Gastroesophageal sphincter (tissue), 4 donors: ENCODE results near the gene VWA5B2. TPM values are rescaled to one million over a fixed set of nuclear protein-coding genes. Genes with fewer than 3 reads are reported as not detected.

Source experiments
- ATAC-seq: fragments of 150-250 bp; one replicate; pipeline ENCODE4 v1.9.1; 2016; ENCODE audit warnings: mild to moderate bottlenecking, moderate library complexity
- H3K27ac ChIP-seq, 4 donors: fragments of 200-600 bp; sonication (generic) in 3 of 4; 1 replicate in 3 of 4; 2 replicates in 1 of 4; pipeline ENCODE4 v1.5.1; 2016 to 2019
- H3K27me3 ChIP-seq: fragments of 200-600 bp; sonication (generic); one replicate; pipeline ENCODE4 v1.5.1; 2019
- H3K36me3 ChIP-seq, 2 donors: fragments of 200-600 bp; sonication (generic); one replicate each; pipeline ENCODE4 v1.5.1; 2019; ENCODE audit warnings: control low read depth in 1 of 2
- H3K4me1 ChIP-seq, 3 donors: fragments of 200-600 bp; sonication (generic); 1 replicate in 2 of 3; 2 replicates in 1 of 3; pipeline ENCODE4 v1.5.1; 2016 to 2019; ENCODE audit warnings: control low read depth in 2 of 3
- H3K4me3 ChIP-seq, 2 donors: fragments of 200-600 bp; sonication (generic); one replicate each; pipeline ENCODE4 v1.5.1; 2019; ENCODE audit warnings: mild to moderate bottlenecking in 1 of 2, moderate library complexity in 1 of 2
- H3K9me3 ChIP-seq, 3 donors: fragments of 200-600 bp; sonication (generic); one replicate each; pipeline ENCODE4 v1.5.1; 2017 to 2019; ENCODE audit warnings: control low read depth in 2 of 3
- EP300 ChIP-seq: sonication (generic); formaldehyde crosslinking; IDR thresholded peaks from one replicate; pipeline ENCODE4 v1.6.1; 2017; ENCODE audit warnings: antibody characterized with exemption, mild to moderate bottlenecking
- POLR2A ChIP-seq, 2 donors: fragments of 450-650 bp; IDR thresholded peaks; one replicate each; pipeline ENCODE4 v1.6.1; 2017; ENCODE audit warnings: antibody characterized with exemption in 2 of 2, mild to moderate bottlenecking in 2 of 2, moderate library complexity in 1 of 2
- POLR2AphosphoS5 ChIP-seq: sonication (generic); formaldehyde crosslinking; IDR thresholded peaks from one replicate; pipeline ENCODE4 v1.6.1; 2017; ENCODE audit warnings: antibody characterized with exemption
- WGBS, 2 donors: methylation state at CpG; one replicate each; pipeline ENCODE4 v1.1.5; 2018; ENCODE audit warnings: low coverage in 1 of 2; 5-methylcytosine and 5-hydroxymethylcytosine counted together
- total RNA-seq, 4 donors: library from RNA; depleted of rRNA; stranded (reverse); fragments of >200 nt; gene quantifications; one replicate each; pipeline ENCODE4 v1.1.0, GENCODE V29; 2016
- TF ChIP-seq, protein P1 (sequence below), 4 experiments: fragments of 200-600 bp in 2 of 4; fragments of 450-650 bp in 2 of 4; sonication (generic) in 1 of 4; IDR thresholded peaks; one replicate each; pipeline ENCODE4 v1.5.1; 2017 to 2019; ENCODE audit warnings: antibody characterized with exemption in 4 of 4, mild to moderate bottlenecking in 2 of 4, moderate library complexity in 2 of 4

Gene VWA5B2
- total RNA-seq, 4 donors from 2014 or later: 0.10 to 0.54 TPM; not detected in 2

DNA sequence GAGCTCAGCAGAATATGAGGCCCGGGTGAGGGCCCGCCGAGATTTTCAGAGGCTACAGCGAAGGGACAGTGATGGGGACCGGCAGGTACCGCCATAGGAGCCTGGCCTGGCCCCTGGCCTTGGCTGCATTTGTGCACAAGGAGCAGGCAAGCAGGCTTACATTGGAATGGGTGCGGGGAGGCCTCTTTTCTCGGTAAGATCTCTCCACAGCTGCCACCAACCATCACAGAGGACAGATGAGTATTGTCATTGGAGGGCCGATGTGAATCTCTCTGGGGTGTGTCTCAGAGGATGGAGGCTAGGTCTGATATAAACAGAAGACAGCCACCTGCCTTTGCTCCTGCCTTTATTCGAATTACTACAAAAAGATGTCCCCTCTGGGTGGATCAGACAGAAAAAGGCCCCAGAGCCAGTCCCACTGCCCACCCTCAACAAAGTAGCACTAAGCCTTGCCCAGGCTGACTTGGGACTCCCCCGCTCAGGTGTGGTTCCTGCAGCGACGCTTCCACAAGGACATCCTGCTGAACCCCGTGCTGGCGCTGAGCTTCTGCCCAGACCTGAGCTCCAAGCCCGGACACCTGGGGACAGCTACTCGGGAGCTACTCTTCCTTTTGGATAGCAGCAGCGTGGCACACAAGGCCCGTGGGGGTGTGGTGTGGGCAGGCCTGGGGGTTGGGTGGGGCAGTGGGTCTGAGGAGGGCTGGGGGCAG is 5.4 kb downstream of the VWA5B2 start:
- no peak for TF ChIP-seq POLR2AphosphoS5
- no peak for TF ChIP-seq POLR2A (IDR thresholded peaks at IDR 0.05)
- no peak for TF ChIP-seq EP300
- TF ChIP-seq, protein P1, sequence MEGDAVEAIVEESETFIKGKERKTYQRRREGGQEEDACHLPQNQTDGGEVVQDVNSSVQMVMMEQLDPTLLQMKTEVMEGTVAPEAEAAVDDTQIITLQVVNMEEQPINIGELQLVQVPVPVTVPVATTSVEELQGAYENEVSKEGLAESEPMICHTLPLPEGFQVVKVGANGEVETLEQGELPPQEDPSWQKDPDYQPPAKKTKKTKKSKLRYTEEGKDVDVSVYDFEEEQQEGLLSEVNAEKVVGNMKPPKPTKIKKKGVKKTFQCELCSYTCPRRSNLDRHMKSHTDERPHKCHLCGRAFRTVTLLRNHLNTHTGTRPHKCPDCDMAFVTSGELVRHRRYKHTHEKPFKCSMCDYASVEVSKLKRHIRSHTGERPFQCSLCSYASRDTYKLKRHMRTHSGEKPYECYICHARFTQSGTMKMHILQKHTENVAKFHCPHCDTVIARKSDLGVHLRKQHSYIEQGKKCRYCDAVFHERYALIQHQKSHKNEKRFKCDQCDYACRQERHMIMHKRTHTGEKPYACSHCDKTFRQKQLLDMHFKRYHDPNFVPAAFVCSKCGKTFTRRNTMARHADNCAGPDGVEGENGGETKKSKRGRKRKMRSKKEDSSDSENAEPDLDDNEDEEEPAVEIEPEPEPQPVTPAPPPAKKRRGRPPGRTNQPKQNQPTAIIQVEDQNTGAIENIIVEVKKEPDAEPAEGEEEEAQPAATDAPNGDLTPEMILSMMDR (IDR thresholded peaks at IDR 0.05): no peak
- H3K27me3 ChIP-seq: peaks cover 95% of the 10 kb centered on the region
- no peaks in the 10 kb centered on the region for H3K9me3 ChIP-seq
- no peak for ATAC-seq
- no peak overlapping the region for H3K27ac ChIP-seq
- H3K36me3 ChIP-seq: no peaks in the 10 kb centered on the region
- no peak overlapping the region for H3K4me3 ChIP-seq
- H3K4me1 ChIP-seq: peaks cover 0 to 13% (median 12%) of the 10 kb centered on the region in 3 donors
- WGBS, 2 donors: 80 to 90% methylated on average over 1 to 2 of the region's 19 CpGs

DNA sequence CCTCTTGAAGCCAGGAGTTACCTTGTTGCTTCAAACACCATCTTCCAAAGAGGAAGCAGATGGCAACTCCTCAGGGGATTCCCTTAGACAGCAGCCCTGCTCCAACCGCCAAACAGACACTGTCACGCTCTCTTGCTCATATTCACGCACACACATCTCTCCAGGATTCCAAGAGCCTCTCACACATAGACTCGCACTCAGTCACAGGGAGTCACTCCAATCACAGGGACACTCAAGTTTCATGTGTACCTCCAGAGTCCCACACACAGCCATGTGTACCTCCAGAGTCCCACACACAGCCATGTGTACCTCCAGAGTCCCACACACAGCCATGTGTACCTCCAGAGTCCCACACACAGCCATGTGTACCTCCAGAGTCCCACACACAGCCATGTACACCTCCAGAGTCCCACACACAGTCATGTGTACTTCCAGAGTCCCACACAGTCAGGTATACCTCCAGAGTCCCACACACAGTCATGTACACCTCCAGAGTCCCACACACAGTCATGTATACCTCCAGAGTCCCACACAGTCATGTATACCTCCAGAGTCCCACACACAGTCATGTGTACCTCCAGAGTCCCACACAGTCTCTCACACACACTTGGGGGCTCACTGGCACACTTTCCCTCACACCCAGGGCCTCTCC is 6.1 kb downstream of the VWA5B2 start:
- Histone ChIP-seq H3K27me3 (peaks cover 94% of the 10 kb centered on the region), H3K36me3 (no peaks in the 10 kb centered on the region), H3K4me3 (no peak overlapping the region), H3K4me1 (peaks cover 0 to 6% (median 5%) of the 10 kb centered on the region in 3 donors), H3K27ac (no peak overlapping the region), H3K9me3 (no peaks in the 10 kb centered on the region)
- ATAC-seq: no peak
- WGBS, 2 donors: 85% methylated on average over 4 of the region's 4 CpGs; no CpG with 5 or more reads in 1 of the 2 donors
- TF ChIP-seq, protein P1 (IDR thresholded peaks at IDR 0.05): no peak
- no peak for TF ChIP-seq POLR2A (IDR thresholded peaks at IDR 0.05)
- no peak for TF ChIP-seq EP300
- TF ChIP-seq POLR2AphosphoS5: no peak

DNA sequence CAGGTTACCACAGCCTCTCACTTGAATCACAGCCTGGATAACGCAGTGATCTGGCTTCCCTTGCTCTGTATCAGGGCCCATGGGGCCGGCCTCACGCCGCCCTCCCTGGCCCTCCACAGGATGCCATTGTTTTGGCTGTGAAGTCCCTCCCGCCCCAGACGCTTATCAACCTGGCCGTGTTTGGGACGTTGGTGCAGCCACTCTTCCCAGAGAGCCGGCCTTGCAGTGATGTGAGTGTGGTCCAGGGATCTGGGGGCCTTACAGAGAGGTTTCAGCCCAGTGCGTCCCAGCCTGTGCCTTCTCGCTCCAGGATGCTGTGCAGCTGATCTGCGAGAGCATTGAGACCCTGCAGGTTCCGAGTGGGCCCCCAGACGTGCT is 6.6 kb downstream of the VWA5B2 start:
- WGBS, 2 donors: 47 to 54% methylated on average over 4 to 7 of the region's 14 CpGs
- TF ChIP-seq, protein P1 (IDR thresholded peaks at IDR 0.05): no peak
- TF ChIP-seq POLR2AphosphoS5: no peak
- no peak for TF ChIP-seq POLR2A (IDR thresholded peaks at IDR 0.05)
- TF ChIP-seq EP300: no peak
- Histone ChIP-seq H3K36me3 (no peaks in the 10 kb centered on the region), H3K9me3 (no peaks in the 10 kb centered on the region), H3K27ac (no peak overlapping the region), H3K27me3 (peaks cover 94% of the 10 kb centered on the region), H3K4me3 (no peak overlapping the region), H3K4me1 (peaks cover 0 to under 1% (median 0%) of the 10 kb centered on the region in 3 donors)
- ATAC-seq: no peak

DNA sequence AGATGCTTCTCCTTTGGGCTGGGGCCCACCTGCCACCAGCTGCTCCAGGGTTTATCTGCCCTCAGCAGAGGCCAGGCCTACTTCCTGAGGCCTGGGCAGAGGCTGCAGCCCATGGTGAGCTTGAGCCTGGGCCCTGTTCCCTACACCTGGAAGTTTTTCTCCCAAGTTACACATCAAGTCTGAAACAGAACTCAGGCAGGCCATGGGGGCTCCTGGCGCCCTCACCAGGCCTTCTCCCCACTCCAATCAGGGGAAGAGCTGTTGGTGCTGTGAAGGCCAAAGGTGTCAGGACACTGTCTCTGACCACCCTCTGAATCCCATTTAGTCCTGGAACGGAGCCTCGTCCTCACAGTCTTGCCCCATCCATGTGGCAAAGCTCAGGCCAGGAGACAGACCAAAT is 7.3 kb downstream of the VWA5B2 start:
- no peak overlapping the region for H3K4me3 ChIP-seq
- H3K9me3 ChIP-seq: no peaks in the 10 kb centered on the region
- peaks cover 0 to 6% (median 4%) of the 10 kb centered on the region in 3 donors for H3K4me1 ChIP-seq
- peaks cover 94% of the 10 kb centered on the region for H3K27me3 ChIP-seq
- no peak overlapping the region for H3K27ac ChIP-seq
- 60% methylated on average over 1 of the region's 3 CpGs; no CpG with 5 or more reads in 1 of the 2 donors for WGBS, 2 donors
- ATAC-seq: no peak
- no peak for TF ChIP-seq EP300
- TF ChIP-seq POLR2A (IDR thresholded peaks at IDR 0.05): no peak
- TF ChIP-seq POLR2AphosphoS5: no peak
- TF ChIP-seq, protein P1 (IDR thresholded peaks at IDR 0.05): no peak
- H3K36me3 ChIP-seq: peaks cover 0 to 2% of the 10 kb centered on the region in 2 donors
